NCI-H446 (cell line): ENCODE data around the gene SORD.
"Not testable (repeated sequence)": the region's sequence is repeated elsewhere in the genome, so short reads cannot be mapped to it uniquely, and the experiment has no call there.

Experiments used
- DNase-seq, 2 experiments: peaks; one replicate each; lab custom pipeline; 2025; lab: John Stamatoyannopoulos, UW

Gene SORD

GRCh38 chr15:45024649-45025048 is 1.7 kb downstream of the SORD start:
- peak; percentile 28 to 62 for DNase-seq

DNA sequence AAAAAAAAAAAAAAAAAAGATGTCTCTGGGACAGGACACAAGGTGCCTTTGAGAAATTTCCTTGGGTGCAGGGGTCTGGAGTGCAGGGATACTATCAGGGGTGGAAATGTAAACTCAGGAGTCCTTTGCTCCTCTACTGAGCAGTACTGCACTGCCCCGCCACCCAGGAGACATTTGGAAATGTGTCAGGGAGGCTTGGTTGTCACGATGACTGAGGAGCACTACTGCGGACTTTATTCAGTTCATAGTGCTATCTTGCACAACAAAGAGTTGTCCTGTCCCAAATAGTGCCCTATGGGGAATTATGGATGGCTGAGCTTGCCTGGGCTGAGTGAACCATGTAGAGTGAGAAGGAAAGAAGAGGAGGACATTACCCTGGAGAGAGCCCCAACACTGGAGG is 2.6 kb downstream of the SORD start:
- DNase-seq = not testable (repeated sequence)

GRCh38 chr15:45026651-45027190 is 3.7 kb downstream of the SORD start:
- no peak for DNase-seq

DNA sequence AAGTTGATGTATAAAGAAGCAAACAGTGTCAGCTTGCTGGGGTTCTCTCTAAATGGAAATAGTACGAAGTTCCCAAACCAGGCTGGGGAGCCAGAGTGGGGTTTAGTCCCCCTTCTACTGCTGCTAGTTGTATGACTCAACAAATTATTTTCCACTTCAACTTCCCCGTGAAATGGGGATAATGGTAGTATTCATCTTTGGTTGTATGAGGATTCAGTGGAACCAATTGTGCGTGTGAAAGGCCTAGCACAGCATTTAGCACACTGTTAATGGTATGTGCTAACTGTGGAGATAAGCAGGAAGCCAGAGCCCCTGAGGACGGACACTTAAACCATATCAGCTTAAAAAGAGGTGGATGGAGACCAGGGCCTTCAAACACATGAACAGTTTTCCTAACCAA is 4.2 kb downstream of the SORD start:
- DNase-seq = no peak

DNA sequence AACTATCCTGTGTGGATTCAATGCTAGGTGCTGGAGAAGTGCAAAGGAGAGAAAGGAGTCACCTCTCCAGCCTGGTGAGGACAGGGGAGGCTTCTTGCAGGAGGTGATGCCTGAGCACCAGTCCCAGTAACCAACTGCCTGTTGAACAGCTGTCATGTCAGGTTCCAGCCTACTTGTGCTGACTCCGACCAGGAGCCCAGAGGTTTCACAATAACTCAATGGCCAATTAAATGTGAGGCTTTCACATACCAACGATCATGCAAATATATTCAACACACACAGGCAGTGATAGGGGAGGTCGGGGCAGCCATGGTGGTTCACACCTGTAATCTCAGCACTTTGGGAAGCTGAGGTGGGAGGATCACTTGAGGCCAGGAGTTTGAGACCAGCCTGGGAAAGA is 7.7 kb downstream of the SORD start:
- DNase-seq = no peak

- DNase-seq = not testable (repeated sequence)
Measured at GRCh38 chr15:45031522-45032028, 8.6 kb downstream of the SORD start.

GRCh38 chr15:45032501-45032900 is 9.5 kb downstream of the SORD start:
- not testable (repeated sequence) for DNase-seq

DNA sequence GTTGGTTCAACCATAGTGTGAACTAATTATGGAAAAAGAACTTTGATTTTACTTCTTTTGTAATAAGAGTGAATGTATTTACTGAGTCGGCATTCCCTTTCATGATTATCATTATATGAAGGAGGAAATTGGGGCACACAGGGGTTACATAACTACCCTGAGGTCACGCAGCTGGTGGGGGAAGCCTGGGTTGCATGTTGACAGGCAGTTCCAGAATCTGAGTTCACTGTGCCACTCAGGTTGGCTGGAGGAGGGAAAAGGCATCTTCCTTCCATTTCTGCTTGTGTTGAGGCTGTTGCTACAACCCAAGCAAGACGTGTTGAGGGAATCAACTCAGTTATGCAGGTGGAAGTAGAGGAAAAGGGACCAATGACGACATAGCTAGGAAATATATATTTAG is 11.1 kb downstream of the SORD start:
- not testable (repeated sequence) for DNase-seq

GRCh38 chr15:45034600-45035375 is 11.8 kb downstream of the SORD start:
- DNase-seq = not testable (repeated sequence)

DNA sequence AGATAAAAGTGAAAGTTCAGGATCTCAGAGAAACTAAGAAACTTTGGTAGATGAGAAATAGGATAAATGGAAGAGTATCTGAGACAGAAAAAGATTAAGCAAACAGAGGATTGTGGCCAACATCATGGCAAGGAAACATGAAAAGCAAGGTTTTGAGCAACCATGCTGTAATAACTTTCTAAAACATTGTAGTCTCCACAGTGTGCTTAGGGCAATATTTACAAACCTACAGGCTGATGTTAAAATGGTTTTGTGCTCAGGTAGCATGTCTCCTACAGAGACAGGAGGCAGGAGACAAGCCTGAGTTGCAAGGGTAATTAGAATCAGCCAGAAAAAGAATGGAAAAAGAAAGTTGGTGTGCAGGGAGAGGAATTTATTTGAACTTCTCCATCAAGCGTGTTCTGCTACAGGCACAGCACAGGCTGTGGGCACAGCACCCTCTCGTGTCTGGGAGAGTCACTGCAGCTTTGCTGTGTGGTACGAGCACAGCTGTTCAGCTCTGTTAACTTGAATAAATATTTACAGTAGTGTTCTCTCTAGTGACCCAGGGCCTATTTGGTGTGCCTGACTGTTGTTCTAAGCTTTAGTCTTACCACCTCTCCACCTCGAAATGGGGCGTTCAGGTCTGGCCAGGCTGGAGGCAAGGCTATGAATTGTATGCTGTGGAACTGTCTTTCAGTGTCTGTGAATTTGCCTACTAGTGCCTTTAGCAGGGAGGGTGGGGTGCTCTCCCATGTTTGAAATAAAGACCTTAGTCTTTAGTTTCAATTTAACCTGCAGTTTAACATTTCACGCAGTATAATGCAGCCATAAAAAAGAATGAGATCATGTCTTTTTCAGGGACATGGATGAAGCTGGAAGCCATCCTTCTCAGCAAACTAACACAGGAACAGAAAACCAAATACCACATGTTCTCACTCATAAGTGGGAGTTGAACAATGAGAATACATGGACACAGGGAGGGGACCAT is 14.1 kb downstream of the SORD start:
- peak; percentile 11 to 67 for DNase-seq

DNA sequence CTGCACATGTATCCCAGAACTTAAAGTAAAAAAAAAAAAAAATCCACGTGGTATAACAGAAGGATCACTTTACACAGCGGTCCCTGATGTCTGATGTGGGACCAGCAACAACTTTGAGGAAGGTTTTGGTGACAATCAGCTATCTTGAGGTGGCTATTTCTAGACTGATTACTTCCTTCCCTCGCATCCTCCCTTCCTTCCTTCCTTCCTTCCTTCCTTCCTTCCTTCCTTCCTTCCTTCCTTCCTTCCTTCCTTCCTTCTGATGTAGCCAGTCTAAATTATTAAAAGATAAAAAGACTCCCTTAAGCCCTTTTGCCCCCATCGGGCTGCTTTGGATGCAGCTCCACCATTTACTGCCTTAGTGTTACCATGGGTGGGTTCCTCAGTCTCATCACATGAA is 14.9 kb downstream of the SORD start:
- no peak for DNase-seq

- DNase-seq = not testable (repeated sequence)
Measured at GRCh38 chr15:45040396-45040795, 17.4 kb downstream of the SORD start.

DNA sequence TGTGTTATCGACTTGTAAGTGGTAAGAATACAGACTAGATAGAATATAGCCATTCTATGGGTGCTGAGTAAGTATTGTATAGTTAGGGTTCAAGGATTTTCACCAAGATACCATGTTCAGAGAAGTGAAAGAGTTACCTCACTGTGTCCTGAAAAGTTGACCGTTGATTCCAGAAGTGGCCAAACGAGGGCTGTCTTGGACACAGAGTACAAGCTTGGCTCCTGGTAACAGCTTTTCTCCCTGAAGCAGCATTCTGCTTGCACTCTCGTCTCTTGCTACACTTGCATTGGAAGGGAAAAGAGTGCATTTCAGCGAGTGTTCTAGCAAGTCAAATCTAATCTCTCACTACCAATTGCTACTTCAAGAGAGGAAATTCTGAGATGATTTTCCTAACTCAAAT is 18.5 kb downstream of the SORD start:
- DNase-seq = not testable (repeated sequence)

- DNase-seq = not testable (repeated sequence)
Measured at GRCh38 chr15:45042859-45043258, 19.9 kb downstream of the SORD start.

DNA sequence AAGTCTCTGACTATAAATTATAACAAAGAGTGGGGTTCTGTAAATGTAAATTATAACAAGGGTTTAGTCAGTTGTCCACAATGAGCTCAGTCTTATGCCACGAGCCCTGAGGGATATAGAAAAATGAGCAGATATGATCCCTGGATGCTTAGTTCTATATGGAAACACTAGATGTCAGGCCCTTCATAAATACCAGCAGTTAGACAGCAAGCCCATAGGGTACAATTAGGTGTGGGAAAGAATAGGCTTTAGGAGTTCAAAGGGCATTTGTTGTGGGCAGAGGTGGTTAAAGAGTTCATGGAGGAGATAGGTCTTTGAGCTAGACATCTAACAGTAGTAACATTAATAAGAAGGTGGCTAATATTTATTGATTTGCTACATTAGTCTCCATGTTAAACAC is 21.3 kb downstream of the SORD start:
- DNase-seq = not testable (repeated sequence)

DNA sequence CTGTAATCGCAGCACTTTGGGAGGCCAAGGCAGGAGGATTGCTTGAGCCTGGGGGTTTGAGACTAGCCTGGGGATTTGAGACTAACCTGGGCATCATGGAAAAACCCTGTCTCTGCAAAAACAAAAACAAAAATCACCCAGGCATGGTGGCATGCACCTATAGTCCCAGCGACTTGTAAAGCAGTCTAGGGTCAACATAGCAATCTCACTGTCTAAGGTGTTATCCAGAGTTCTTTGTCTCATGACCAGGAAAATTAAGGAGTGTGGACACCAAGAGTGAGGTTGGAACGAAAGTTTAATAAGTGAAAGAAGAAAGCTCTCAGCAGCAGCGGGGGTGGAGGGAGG is 25.4 kb downstream of the SORD start:
- not testable (repeated sequence) for DNase-seq

DNA sequence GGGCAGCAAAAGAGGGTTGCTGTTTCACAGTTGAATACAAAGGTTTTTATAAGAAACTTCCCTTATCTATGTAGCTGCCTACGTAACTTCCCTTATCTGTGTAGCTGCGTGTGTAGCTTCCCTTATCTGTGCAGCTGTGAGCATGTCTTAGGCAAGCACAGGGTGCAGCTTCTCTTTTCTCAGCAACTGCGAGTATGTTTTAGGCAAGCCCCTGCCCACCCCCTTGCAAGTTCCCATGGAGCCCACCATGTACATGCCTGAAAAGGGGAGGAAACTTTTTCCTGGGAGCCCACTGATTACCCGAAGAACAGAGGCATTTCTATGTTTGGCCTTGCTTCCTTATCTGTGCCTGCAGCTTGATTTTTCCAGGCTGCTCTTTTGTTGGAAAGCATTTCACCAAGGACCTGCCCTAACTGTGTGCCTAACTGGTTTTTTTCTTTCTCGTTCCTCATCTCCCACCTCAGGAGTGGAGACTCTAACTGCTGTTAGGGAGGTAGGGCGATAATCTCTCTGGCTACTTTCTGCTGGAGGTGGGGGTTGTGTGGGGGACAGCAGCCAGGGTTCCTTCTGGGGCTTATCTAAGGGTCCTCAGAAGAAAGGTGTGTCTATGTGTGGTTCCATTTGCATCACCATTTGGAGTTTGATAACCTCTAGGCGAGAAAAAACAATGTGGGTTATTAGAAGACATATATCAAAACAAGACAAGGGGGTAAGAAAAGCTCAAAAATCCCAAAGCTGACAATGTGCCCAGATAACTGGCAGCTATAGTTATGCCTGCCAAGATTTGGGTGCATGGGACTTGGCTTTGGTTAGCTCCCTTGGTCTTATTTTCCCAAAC is 26.0 kb downstream of the SORD start:
- peak; percentile 17 to 71 for DNase-seq

- DNase-seq = no peak
Measured at GRCh38 chr15:45050587-45050986, 27.6 kb downstream of the SORD start.

- DNase-seq = not testable (repeated sequence)
Measured at GRCh38 chr15:45052676-45053075, 29.7 kb downstream of the SORD start.

DNA sequence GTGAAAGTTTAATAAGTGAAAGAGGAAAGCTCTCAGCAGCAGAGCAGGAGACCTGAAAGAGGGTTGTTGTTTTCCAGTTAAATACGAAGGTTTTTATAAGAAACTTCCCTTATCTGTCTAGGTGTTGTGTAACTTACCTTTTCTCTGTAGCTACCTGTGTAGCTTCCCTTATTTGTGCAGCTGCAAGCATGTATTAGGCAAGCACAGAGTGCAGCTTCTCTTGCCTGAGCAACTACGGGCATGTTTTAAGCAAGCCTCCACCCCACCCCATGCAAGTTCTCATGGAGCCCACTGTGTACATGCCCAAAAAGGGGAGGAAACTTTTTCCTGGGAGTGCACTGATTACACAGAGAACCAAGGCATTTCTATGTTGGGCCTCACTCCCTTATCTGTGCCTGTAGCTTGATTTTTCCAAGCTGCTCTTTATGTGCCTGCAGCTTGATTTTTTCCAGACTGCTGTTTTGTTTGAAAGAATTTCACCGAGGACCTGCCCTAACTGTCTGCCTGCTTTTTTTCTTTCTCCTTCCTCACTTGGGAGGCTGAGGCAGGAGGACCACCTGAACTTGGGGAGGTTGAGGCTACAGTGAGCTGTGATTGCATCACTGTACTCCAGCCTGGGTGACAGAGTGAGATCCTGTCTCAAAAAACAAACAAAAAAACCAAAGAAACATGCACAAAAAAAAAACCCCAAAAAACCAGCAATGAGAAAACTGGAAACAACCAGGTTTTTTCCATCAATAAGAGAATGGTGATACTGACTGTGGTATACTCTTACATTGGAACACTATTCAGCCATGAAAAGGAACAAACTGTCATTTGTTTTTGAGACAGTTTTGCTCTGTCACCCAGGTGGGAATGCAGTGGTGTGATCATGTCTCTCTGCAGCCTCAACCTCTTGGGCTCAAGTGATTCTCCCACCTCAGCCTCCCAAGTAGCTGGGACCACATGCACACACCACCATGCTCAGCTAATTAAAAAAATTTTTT is 36.0 kb downstream of the SORD start:
- not testable (repeated sequence) for DNase-seq
